Stimulated activated CD8-positive, alpha-beta memory T cell treated with anti-CD3 and anti-CD28 coated beads, Interleukin-7, amount 100 ng/mL, for 48 hours (primary cell): ENCODE results near the gene HMBS.
"Not testable (repeated sequence)": the region's sequence is repeated elsewhere in the genome, so short reads cannot be mapped to it uniquely, and the experiment has no call there.

Source experiments
- DNase-seq, 2 donors: peaks; one replicate each; pipeline ENCODE4 v3.0.0-alpha.2; 2020; ENCODE audit warnings: low read depth in 1 of 2; ENCODE audit errors: extremely low read depth in 1 of 2

The HMBS gene

GRCh38 chr11:119084663-119085436 lies at the start of gene HMBS:
Gene HMBS, plus strand, starts transcription at chr11:119084881. Its CDS starts 153 bp downstream, at chr11:119085034.
- peak; percentile 87 to 89 for DNase-seq

- DNase-seq, result no peak
These were observed 45.8 kb upstream of the HMBS start for GRCh38 chr11:119038884-119039283.

GRCh38 chr11:119039471-119039870 lies 45.2 kb upstream of the HMBS start:
- not testable (repeated sequence) for DNase-seq

GRCh38 chr11:119041821-119042514 lies 42.7 kb upstream of the HMBS start:
- no peak for DNase-seq

GRCh38 chr11:119042927-119043326 lies 41.8 kb upstream of the HMBS start:
- no peak for DNase-seq

- DNase-seq, result no peak
These were observed 40.0 kb upstream of the HMBS start for GRCh38 chr11:119044708-119045107.

- DNase-seq, result no peak
These were observed 38.2 kb upstream of the HMBS start for GRCh38 chr11:119046489-119046888.

GRCh38 chr11:119047205-119047604 lies 37.5 kb upstream of the HMBS start:
- peak in 1 of 2 donors; percentile 25 for DNase-seq

- DNase-seq, result no peak
These were observed 36.0 kb upstream of the HMBS start for GRCh38 chr11:119048644-119049043.

- DNase-seq, result no peak
These were observed 35.6 kb upstream of the HMBS start for GRCh38 chr11:119049081-119049480.

- no peak for DNase-seq
These were observed 33.1 kb upstream of the HMBS start for GRCh38 chr11:119051440-119052162.

GRCh38 chr11:119052163-119052814 lies 32.4 kb upstream of the HMBS start:
- no peak for DNase-seq

GRCh38 chr11:119054418-119054817 lies 30.3 kb upstream of the HMBS start:
- no peak for DNase-seq

GRCh38 chr11:119055901-119056300 lies 28.8 kb upstream of the HMBS start:
- DNase-seq, result no peak

GRCh38 chr11:119056421-119056999 lies 28.2 kb upstream of the HMBS start:
- DNase-seq, result no peak

- DNase-seq, result peak; percentile 96 to 97
These were observed 27.5 kb upstream of the HMBS start, which contains the start of gene HYOU1 for GRCh38 chr11:119057000-119057769. Gene HYOU1, minus strand, starts transcription at chr11:119057205. Its CDS starts 1,045 bp downstream, at chr11:119056160.

- DNase-seq, result not testable (repeated sequence)
These were observed 25.6 kb upstream of the HMBS start for GRCh38 chr11:119059128-119059527.

- no peak for DNase-seq
These were observed 23.4 kb upstream of the HMBS start for GRCh38 chr11:119061256-119061655.

GRCh38 chr11:119062779-119063178 lies 21.9 kb upstream of the HMBS start:
- no peak for DNase-seq

- DNase-seq, result peak in 1 of 2 donors; percentile 18
These were observed 19.3 kb upstream of the HMBS start for GRCh38 chr11:119065369-119065768.
